ENCODE data around the gene ADAM12.

- TF ChIP-seq TAF1 (IDR thresholded peaks at IDR 0.05; ENCODE audit: borderline replicate concordance, low read depth, low read length) (no peak), POLR2AphosphoS5 (IDR thresholded peaks at IDR 0.05; ENCODE audit: low read depth, low read length) (no peak)
Measured at GRCh38 chr10:126041804-126042231, 346.5 kb downstream of the ADAM12 start.
